WTC11 (cell line): Measurements from ENCODE around the gene IGSF6. TPM values are rescaled to one million over a fixed set of nuclear protein-coding genes. Genes with fewer than 3 reads are reported as not detected.
A peak's percentile ranks its signal among the peaks of the same experiment; 100 is the strongest.

Experiments
- ATAC-seq: fragments of 200-7000 bp; cut with Tn5 transposase; 2 replicates; pipeline ENCODE4 v1.10.0; 2021; ENCODE audit warnings: mild to moderate bottlenecking, moderate library complexity
- CTCF ChIA-PET: fragments of 300-600 bp; sonication (Branson Sonifier 250); formaldehyde crosslinking; loops from one replicate; lab custom pipeline; 2021; ENCODE audit warnings: antibody characterized with exemption; lab: Charles Lee
- POLR2A ChIA-PET: fragments of 350-600 bp; sonication (Branson Sonifier 250); formaldehyde crosslinking; loops from one replicate; lab custom pipeline; 2021; ENCODE audit warnings: antibody characterized with exemption; lab: Charles Lee
- DNase-seq: peaks from one replicate; pipeline ENCODE4 v3.0.0; 2021; ENCODE audit warnings: low spot score
- H3K27ac Mint-ChIP-seq: 2 replicates; pipeline ENCODE4 v1.8.0; 2021; ENCODE audit warnings: mixed read lengths
- H3K27me3 Mint-ChIP-seq: 2 replicates; pipeline ENCODE4 v1.8.0; 2021; ENCODE audit warnings: low read depth, mild to moderate bottlenecking, moderate library complexity, mixed read lengths
- H3K36me3 Mint-ChIP-seq: 2 replicates; pipeline ENCODE4 v1.8.0; 2021; ENCODE audit warnings: mixed read lengths
- H3K4me1 Mint-ChIP-seq: 2 replicates; pipeline ENCODE4 v1.8.0; 2022; ENCODE audit warnings: mixed read lengths
- H3K4me3 Mint-ChIP-seq: 2 replicates; pipeline ENCODE4 v1.8.0; 2021; ENCODE audit warnings: mild to moderate bottlenecking, moderate library complexity, mixed read lengths
- H3K9me3 Mint-ChIP-seq: 2 replicates; pipeline ENCODE4 v1.8.0; 2021; ENCODE audit warnings: mixed read lengths
- ARID4B ChIP-seq: sonication (generic); formaldehyde crosslinking; IDR thresholded peaks from 2 replicates; pipeline ENCODE4 v1.8.0; 2023; ENCODE audit warnings: missing genetic modification reagents, mild to moderate bottlenecking, borderline replicate concordance
- FOXP1 ChIP-seq: sonication (generic); formaldehyde crosslinking; IDR thresholded peaks from 2 replicates; pipeline ENCODE4 v1.8.0; 2022; ENCODE audit warnings: missing genetic modification reagents, mild to moderate bottlenecking, moderate library complexity, borderline replicate concordance
- JUN ChIP-seq: sonication (generic); formaldehyde crosslinking; IDR thresholded peaks from 2 replicates; pipeline ENCODE4 v1.8.0; 2023; ENCODE audit warnings: mild to moderate bottlenecking, missing genetic modification reagents
- MAX ChIP-seq: sonication (generic); formaldehyde crosslinking; IDR thresholded peaks from 2 replicates; pipeline ENCODE4 v1.8.0; 2022; ENCODE audit warnings: mild to moderate bottlenecking, missing genetic modification reagents
- NFE2L1 ChIP-seq: sonication (generic); formaldehyde crosslinking; IDR thresholded peaks from 2 replicates; pipeline ENCODE4 v1.8.1; 2023; ENCODE audit warnings: missing genetic modification reagents
- NR3C1 ChIP-seq: sonication (generic); formaldehyde crosslinking; conservative IDR thresholded peaks from 2 replicates; pipeline ENCODE4 v1.8.1; 2023; ENCODE audit warnings: low read depth, mild to moderate bottlenecking, missing genetic modification reagents
- OVOL2 ChIP-seq: fragments of 250-450 bp; sonication (Bioruptor Pico); IDR thresholded peaks from 2 replicates; pipeline ENCODE4 v1.9.0; 2021; ENCODE audit warnings: mild to moderate bottlenecking, borderline replicate concordance
- RORB ChIP-seq: fragments of 250-450 bp; sonication (Bioruptor Pico); IDR thresholded peaks from 2 replicates; pipeline ENCODE4 v1.9.0; 2021; ENCODE audit warnings: mild to moderate bottlenecking
- SMAD3 ChIP-seq: sonication (generic); formaldehyde crosslinking; IDR thresholded peaks from 2 replicates; pipeline ENCODE4 v1.8.0; 2022; ENCODE audit warnings: missing genetic modification reagents, mild to moderate bottlenecking, borderline replicate concordance
- SOX15 ChIP-seq: fragments of 250-450 bp; sonication (Bioruptor Pico); IDR thresholded peaks from 2 replicates; pipeline ENCODE4 v1.9.0; 2021; ENCODE audit warnings: mild to moderate bottlenecking
- TEAD4 ChIP-seq: sonication (generic); formaldehyde crosslinking; IDR thresholded peaks from 2 replicates; pipeline ENCODE4 v1.8.0; 2022; ENCODE audit warnings: mild to moderate bottlenecking, missing genetic modification reagents
- ZNF219 ChIP-seq: sonication (generic); formaldehyde crosslinking; IDR thresholded peaks from 2 replicates; pipeline ENCODE4 v1.8.0; 2023; ENCODE audit warnings: missing genetic modification reagents, mild to moderate bottlenecking, borderline replicate concordance
- ZNF232 ChIP-seq: sonication (generic); formaldehyde crosslinking; IDR thresholded peaks from 2 replicates; pipeline ENCODE4 v1.8.0; 2022; ENCODE audit warnings: mild to moderate bottlenecking, missing genetic modification reagents
- ZNF396 ChIP-seq: fragments of 250-450 bp; sonication (Bioruptor Pico); IDR thresholded peaks from 2 replicates; pipeline ENCODE4 v1.8.0; 2021; ENCODE audit warnings: mild to moderate bottlenecking, moderate library complexity, borderline replicate concordance
- ZNF532 ChIP-seq: fragments of 250-450 bp; sonication (Bioruptor Pico); IDR thresholded peaks from 2 replicates; pipeline ENCODE4 v1.9.0; 2021; ENCODE audit warnings: mild to moderate bottlenecking, borderline replicate concordance
- total RNA-seq: library from RNA; stranded (reverse); gene quantifications from 3 replicates; pipeline ENCODE4 v1.2.3, GENCODE V29; 2021
- TF ChIP-seq, protein P1 (sequence below): sonication (generic); formaldehyde crosslinking; IDR thresholded peaks from 2 replicates; pipeline ENCODE4 v1.8.0; 2022; ENCODE audit warnings: mild to moderate bottlenecking, missing genetic modification reagents
- TF ChIP-seq, protein P2 (sequence below): sonication (generic); formaldehyde crosslinking; IDR thresholded peaks from 2 replicates; pipeline ENCODE4 v1.8.0; 2022; ENCODE audit warnings: mild to moderate bottlenecking, missing genetic modification reagents
- TF ChIP-seq, protein P3 (sequence below): sonication (generic); formaldehyde crosslinking; conservative IDR thresholded peaks from 2 replicates; pipeline ENCODE4 v1.8.1; 2022; ENCODE audit warnings: mild to moderate bottlenecking, missing genetic modification reagents

IGSF6 gene
- total RNA-seq, 1 experiment from 2014 or later, result not detected

GRCh38 chr16:21685034-21685455, 32.6 kb upstream of the IGSF6 start:
- peaks cover 9% of the 10 kb centered on the region for H3K9me3 Mint-ChIP-seq
- H3K4me1 Mint-ChIP-seq, result no peaks in the 10 kb centered on the region
- CTCF ChIA-PET, result interaction anchor here (0.8 to 1.4 kb wide), 11 partner anchors 8 to 125 kb away, joined by 4 to 14 read pairs (median 6); no protein-coding TSS in a partner anchor
- peak; percentile 35; the same call in 1 of the 2 replicates for TF ChIP-seq SMAD3
- TF ChIP-seq RORB, result no peak
- TF ChIP-seq, protein P1, sequence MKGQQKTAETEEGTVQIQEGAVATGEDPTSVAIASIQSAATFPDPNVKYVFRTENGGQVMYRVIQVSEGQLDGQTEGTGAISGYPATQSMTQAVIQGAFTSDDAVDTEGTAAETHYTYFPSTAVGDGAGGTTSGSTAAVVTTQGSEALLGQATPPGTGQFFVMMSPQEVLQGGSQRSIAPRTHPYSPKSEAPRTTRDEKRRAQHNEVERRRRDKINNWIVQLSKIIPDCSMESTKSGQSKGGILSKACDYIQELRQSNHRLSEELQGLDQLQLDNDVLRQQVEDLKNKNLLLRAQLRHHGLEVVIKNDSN (CRISPR knock-in tag), result peak; percentile 45; the same call in 1 of the 2 replicates
- TF ChIP-seq ZNF532 (CRISPR knock-in tag), result no peak
- TF ChIP-seq JUN, result peak; percentile 64; the same call in 1 of the 2 replicates
- TF ChIP-seq TEAD4 (CRISPR knock-in tag), result 0 out of 2 replicates have a peak, but pooled peaks have one; percentile 36
- peak; percentile 53; the same call in 1 of the 2 replicates for TF ChIP-seq FOXP1
- TF ChIP-seq SOX15 (CRISPR knock-in tag), result no peak
- peak; percentile 74; the same call in 1 of the 2 replicates for TF ChIP-seq ARID4B (CRISPR knock-in tag)
- TF ChIP-seq, protein P2, sequence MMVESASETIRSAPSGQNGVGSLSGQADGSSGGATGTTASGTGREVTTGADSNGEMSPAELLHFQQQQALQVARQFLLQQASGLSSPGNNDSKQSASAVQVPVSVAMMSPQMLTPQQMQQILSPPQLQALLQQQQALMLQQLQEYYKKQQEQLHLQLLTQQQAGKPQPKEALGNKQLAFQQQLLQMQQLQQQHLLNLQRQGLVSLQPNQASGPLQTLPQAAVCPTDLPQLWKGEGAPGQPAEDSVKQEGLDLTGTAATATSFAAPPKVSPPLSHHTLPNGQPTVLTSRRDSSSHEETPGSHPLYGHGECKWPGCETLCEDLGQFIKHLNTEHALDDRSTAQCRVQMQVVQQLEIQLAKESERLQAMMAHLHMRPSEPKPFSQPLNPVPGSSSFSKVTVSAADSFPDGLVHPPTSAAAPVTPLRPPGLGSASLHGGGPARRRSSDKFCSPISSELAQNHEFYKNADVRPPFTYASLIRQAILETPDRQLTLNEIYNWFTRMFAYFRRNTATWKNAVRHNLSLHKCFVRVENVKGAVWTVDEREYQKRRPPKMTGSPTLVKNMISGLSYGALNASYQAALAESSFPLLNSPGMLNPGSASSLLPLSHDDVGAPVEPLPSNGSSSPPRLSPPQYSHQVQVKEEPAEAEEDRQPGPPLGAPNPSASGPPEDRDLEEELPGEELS (CRISPR knock-in tag), result no peak
- TF ChIP-seq, protein P3, sequence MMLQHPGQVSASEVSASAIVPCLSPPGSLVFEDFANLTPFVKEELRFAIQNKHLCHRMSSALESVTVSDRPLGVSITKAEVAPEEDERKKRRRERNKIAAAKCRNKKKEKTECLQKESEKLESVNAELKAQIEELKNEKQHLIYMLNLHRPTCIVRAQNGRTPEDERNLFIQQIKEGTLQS, result no peak
- TF ChIP-seq ZNF396, result no peak
- TF ChIP-seq NFE2L1 (CRISPR knock-in tag), result 0 out of 2 replicates have a peak, but pooled peaks have one; percentile 29
- no peak for TF ChIP-seq ZNF232 (CRISPR knock-in tag)
- peak; percentile 28; the same call in 1 of the 2 replicates for TF ChIP-seq MAX
- TF ChIP-seq ZNF219 (CRISPR knock-in tag), result 0 out of 2 replicates have a peak, but pooled peaks have one; percentile 34
- TF ChIP-seq OVOL2 (CRISPR knock-in tag), result no peak
- no peak for TF ChIP-seq NR3C1 (CRISPR knock-in tag)
- DNase-seq, result peak; percentile 71
- no peak overlapping the region for H3K27ac Mint-ChIP-seq
- ATAC-seq, result peak; percentile 67
- H3K4me3 Mint-ChIP-seq, result no peak overlapping the region
- POLR2A ChIA-PET, result no interaction called here
- no peaks in the 10 kb centered on the region for H3K36me3 Mint-ChIP-seq
- peaks cover 11% of the 10 kb centered on the region; the same call in 1 of the 2 replicates for H3K27me3 Mint-ChIP-seq
